ENCODE data around the gene SPACA9.

The SPACA9 gene

GRCh38 chr9:132927704-132928103 lies 49.0 kb downstream of the SPACA9 start:
- no peak for DNase-seq (ENCODE audit: low read depth, low spot score)
- ChIA-PET POLR2A (no interaction called here), CTCF (interaction anchor here (7.3 kb wide), 1 partner anchor 27 kb away, joined by 64 read pairs; no protein-coding TSS in a partner anchor)
- H3K4me3 ChIP-seq (ENCODE audit: low read depth, low read length), result no peak overlapping the region
- TF ChIP-seq CTCF (IDR thresholded peaks at IDR 0.05; ENCODE audit: insufficient read depth, low read length, missing control alignments), result no peak

DNA sequence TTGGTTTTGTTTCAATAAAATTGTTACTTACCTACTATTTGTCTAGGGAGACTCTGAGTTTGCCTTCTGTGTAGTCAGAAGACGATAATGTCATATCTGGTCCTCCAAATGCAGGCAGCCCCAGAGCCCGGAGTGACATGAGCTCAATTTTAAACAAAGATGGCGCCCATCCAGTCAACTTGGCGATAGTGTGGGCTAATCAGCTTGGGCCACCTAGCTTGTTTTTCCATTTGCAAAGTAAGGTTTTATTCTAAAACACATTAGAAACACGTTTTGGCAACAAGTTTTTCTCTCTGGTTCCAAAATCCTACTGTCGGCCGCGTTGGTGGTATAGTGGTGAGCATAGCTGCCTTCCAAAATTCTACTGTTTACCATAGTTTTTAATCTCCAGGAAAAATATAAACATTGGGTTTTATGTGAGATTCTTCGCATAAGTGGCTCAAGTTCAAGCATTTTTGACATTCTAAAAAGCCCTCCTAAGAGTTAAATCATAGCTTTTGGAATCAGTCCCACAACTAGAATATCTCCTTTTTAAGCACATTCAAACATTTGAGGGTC lies 52.6 kb downstream of the SPACA9 start:
- no peak overlapping the region for H3K4me3 ChIP-seq (ENCODE audit: low read depth, low read length)
- DNase-seq (ENCODE audit: low read depth, low spot score), result no peak
- CTCF ChIA-PET, result interaction anchor here (0.9 to 7.3 kb wide), 2 partner anchors 9 to 30 kb away, joined by 4 to 64 read pairs; no protein-coding TSS in a partner anchor
- no peak for TF ChIP-seq CTCF (IDR thresholded peaks at IDR 0.05; ENCODE audit: insufficient read depth, low read length, missing control alignments)
- POLR2A ChIA-PET, result no interaction called here

DNA sequence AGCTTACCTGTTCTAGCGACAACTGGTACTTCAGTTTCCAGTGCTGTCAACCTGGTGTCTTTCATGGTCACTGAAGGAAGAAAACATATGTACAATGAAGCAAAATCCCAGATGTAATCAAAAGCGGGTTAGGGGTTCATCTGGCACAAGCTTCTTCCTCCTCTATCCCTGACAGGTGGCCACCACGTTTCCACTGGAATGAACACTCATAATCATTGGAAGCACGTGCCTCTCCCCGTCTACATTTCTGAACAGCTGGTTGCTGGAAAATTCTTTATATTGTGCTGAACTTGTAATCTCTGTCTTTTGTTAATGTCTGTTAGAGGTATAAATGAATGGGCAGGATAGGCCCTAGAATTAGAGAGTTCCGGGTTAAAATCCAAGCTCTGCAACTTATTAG lies 56.3 kb downstream of the SPACA9 start:
- H3K4me3 ChIP-seq (ENCODE audit: low read depth, low read length), result no peak overlapping the region
- ChIA-PET CTCF (interaction anchor here (0.7 to 2.2 kb wide), 10 partner anchors 8 to 428 kb away, joined by 3 to 9 read pairs (median 4); no protein-coding TSS in a partner anchor), POLR2A (interaction anchor here (2.4 kb wide), 1 partner anchor 10 kb away, joined by 12 read pairs; the partner anchor contains the start of gene TSC1)
- DNase-seq (ENCODE audit: low read depth, low spot score), result no peak
- TF ChIP-seq CTCF (IDR thresholded peaks at IDR 0.05; ENCODE audit: insufficient read depth, low read length, missing control alignments), result no peak

DNA sequence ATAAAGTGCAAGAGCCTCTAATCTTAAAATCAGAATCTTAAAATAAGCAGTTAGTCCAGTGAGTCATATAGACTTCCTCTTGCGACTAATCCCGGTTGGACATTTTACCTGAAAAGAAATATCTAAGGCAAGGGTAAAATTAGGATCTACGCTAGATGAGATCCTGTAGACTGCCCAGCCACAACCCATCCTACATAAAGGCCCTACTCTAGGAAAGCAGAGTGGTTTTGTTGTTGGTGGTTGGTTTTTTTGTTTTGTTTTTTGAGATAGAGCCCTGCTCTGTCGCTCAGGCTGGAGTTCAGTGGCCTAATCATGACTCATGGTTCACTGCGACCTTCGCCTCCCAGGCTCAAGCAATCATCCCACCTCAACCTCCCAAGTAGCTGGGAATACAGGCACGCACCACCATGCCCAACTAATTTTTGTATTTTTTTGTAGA lies 58.8 kb downstream of the SPACA9 start:
- no peak for DNase-seq (ENCODE audit: low read depth, low spot score)
- no peak overlapping the region for H3K4me3 ChIP-seq (ENCODE audit: low read depth, low read length)
- TF ChIP-seq CTCF (IDR thresholded peaks at IDR 0.05; ENCODE audit: insufficient read depth, low read length, missing control alignments), result no peak
- CTCF ChIA-PET, result no interaction called here
- POLR2A ChIA-PET, result no interaction called here

DNA sequence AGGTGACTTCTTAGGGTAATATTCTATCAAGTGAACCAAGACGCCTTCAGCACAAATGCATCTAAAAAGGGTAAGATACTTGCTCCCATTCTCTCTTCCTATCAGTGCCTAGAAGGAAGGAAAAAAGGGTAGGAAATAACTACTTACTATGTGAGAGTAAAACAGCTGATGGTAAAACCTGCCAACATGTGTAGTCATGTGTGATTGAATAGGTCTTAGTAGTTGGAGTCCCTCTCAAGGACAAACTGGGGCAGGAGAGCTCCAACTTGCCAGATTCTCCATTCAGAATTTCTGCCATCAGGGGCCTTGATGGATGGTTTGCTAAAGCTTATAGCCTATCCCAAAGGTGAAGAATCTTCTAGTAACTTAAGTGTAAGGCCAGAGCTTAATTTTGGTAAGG lies 60.5 kb downstream of the SPACA9 start:
- no peak overlapping the region for H3K4me3 ChIP-seq (ENCODE audit: low read depth, low read length)
- POLR2A ChIA-PET, result no interaction called here
- CTCF ChIA-PET, result interaction anchor here (0.7 to 1.1 kb wide), 3 partner anchors 37 to 208 kb away, joined by 3 read pairs; no protein-coding TSS in a partner anchor
- DNase-seq (ENCODE audit: low read depth, low spot score), result no peak
- TF ChIP-seq CTCF (IDR thresholded peaks at IDR 0.05; ENCODE audit: insufficient read depth, low read length, missing control alignments), result no peak
